ENCODE data around the gene SUPT5H. TPM values are rescaled to one million over a fixed set of nuclear protein-coding genes. Genes with fewer than 3 reads are reported as not detected.

SUPT5H gene
- total and polyA plus RNA-seq, 2 of the 8 experiments (the other 6 are each of a cell fraction or from before 2014, with no cell fraction given): 77.8 to 111 TPM

GRCh38 chr19:39506944-39507714 is 61.7 kb downstream of the SUPT5H start (continued):
- TF ChIP-seq RNF2 (IDR thresholded peaks at IDR 0.05; ENCODE audit: borderline replicate concordance, low read depth, low read length, missing control alignments, poor library complexity, severe bottlenecking): no peak
- no peak for TF ChIP-seq CBX8 (IDR thresholded peaks at IDR 0.05; ENCODE audit: borderline replicate concordance, low read depth, low read length)
- TF ChIP-seq ASH2L (IDR thresholded peaks at IDR 0.05; ENCODE audit: low read length): peak; percentile 56
- no peak for TF ChIP-seq SP1 (IDR thresholded peaks at IDR 0.05; ENCODE audit: low read depth, low read length)
- TF ChIP-seq MAX (IDR thresholded peaks at IDR 0.05): peak; percentile 99
- 0 out of 2 replicates have a peak, but pooled peaks have one; percentile 49 for TF ChIP-seq RBBP5 (IDR thresholded peaks at IDR 0.05; ENCODE audit: borderline replicate concordance, low read depth, low read length)
- TF ChIP-seq PHF8 (conservative IDR thresholded peaks at IDR 0.05; ENCODE audit: low read depth, low read length): peak; percentile 34; the same call in 1 of the 2 replicates
- TF ChIP-seq BACH1 (IDR thresholded peaks at IDR 0.05; ENCODE audit: low read length): 0 out of 2 replicates have a peak, but pooled peaks have one; percentile 43
- no peak for TF ChIP-seq ATF3 (IDR thresholded peaks at IDR 0.05; ENCODE audit: insufficient read depth, low read depth, low read length)
- TF ChIP-seq SUZ12 (IDR thresholded peaks at IDR 0.05; ENCODE audit: low read length): peak; percentile 54; the same call in 1 of the 2 replicates
- TF ChIP-seq YY1 (IDR thresholded peaks at IDR 0.05; ENCODE audit: low read depth, low read length): no peak
- peak in 1 of 2 experiments; percentile 42; a peak in 2 of 4 replicates for TF ChIP-seq SIN3A (conservative IDR thresholded peaks at IDR 0.05 in 1 of 2, IDR thresholded peaks at IDR 0.05 in 1 of 2; ENCODE audit: low read depth in 1 of 2, low read length in 2 of 2)
- 0 out of 2 replicates have a peak, but pooled peaks have one; percentile 37 for TF ChIP-seq TAF1 (IDR thresholded peaks at IDR 0.05; ENCODE audit: low read depth, low read length)
- no peak for TF ChIP-seq FOSL1 (IDR thresholded peaks at IDR 0.05; ENCODE audit: insufficient read depth, low read depth, low read length)
- peak; percentile 41 for TF ChIP-seq NRF1 (IDR thresholded peaks at IDR 0.05; ENCODE audit: low read depth, low read length)
- no peak for TF ChIP-seq TBP (IDR thresholded peaks at IDR 0.05; ENCODE audit: low read depth, low read length)

Data from H1 (cell line).